HepG2 (cell line): ENCODE results near the gene DHRS7. TPM values are rescaled to one million over a fixed set of nuclear protein-coding genes. Genes with fewer than 3 reads are reported as not detected.

ENCODE experiments used
- ATAC-seq: fragments of 200-7000 bp; cut with Tn5 transposase; 3 replicates; pipeline ENCODE4 v1.9.1; 2020; ENCODE audit warnings: mild to moderate bottlenecking, moderate library complexity
- BruUV-seq: library from RNA; stranded (reverse); fragments of 400-500 nt; replicated peaks from 2 replicates; lab custom pipeline; 2021; lab: Mats Ljungman, UMichigan
- CTCF ChIA-PET: fragments of 300-600 bp; formaldehyde crosslinking; extraction: SDS; loops from one replicate; lab custom pipeline; 2021; ENCODE audit warnings: low total read pairs, inconsistent platforms, low intra/inter-chr PET ratio; lab: Yijun Ruan, JAX
- POLR2A ChIA-PET: fragments of 350-600 bp; sonication (Branson Sonifier 250); formaldehyde crosslinking; loops from one replicate; lab custom pipeline; 2020; ENCODE audit warnings: antibody characterized with exemption, inconsistent platforms; lab: Yijun Ruan, JAX
- DNase-seq: peaks from one replicate; pipeline ENCODE4 v3.0.0-alpha.2; 2015; ENCODE audit warnings: low spot score
- FAIRE-seq: peaks from 3 replicates; lab custom pipeline; 2011; peaks lifted over from hg19 to GRCh38; lab: Jason Lieb, UNC
- H2AFZ ChIP-seq: one replicate; pipeline ENCODE4 v1.6.1; 2011; ENCODE audit warnings: low read length, inconsistent platforms
- H3K27ac ChIP-seq: fragments of 300-600 bp; 3 replicates; pipeline ENCODE4 v1.8.0; 2011; ENCODE audit warnings: mixed run types, mild to moderate bottlenecking, mixed read lengths, low read length, inconsistent platforms; ENCODE audit not compliant: insufficient read depth; ENCODE audit errors: extremely low read length
- H3K27me3 ChIP-seq, 2 experiments: fragments of 200-600 bp in 1 of 2; 2 replicates in 1 of 2; 3 replicates in 1 of 2; pipeline versions ENCODE4 v1.6.0 to v1.8.0; 2011; ENCODE audit warnings: low read length in 2 of 2, mild to moderate bottlenecking in 2 of 2, moderate library complexity in 2 of 2, inconsistent platforms in 1 of 2; ENCODE audit not compliant: insufficient read depth in 2 of 2, control insufficient read depth in 1 of 2
- H3K36me3 ChIP-seq, 2 experiments: fragments of 200-600 bp in 1 of 2; replicated peaks in 1 of 2; 2 replicates in 1 of 2; 3 replicates in 1 of 2; pipeline versions ENCODE4 v1.5.1 to v1.8.0; 2011; ENCODE audit warnings: low read length in 2 of 2, inconsistent platforms in 1 of 2; ENCODE audit not compliant: insufficient read depth in 2 of 2, control insufficient read depth in 1 of 2
- H3K4me1 ChIP-seq: 2 replicates; pipeline ENCODE4 v1.5.1; 2012; ENCODE audit warnings: low read length, inconsistent platforms; ENCODE audit not compliant: insufficient read depth
- H3K4me2 ChIP-seq: 2 replicates; pipeline ENCODE4 v1.6.0; 2011; ENCODE audit warnings: low read depth, low read length, inconsistent platforms
- H3K4me3 ChIP-seq, 3 experiments: fragments of 200-600 bp in 1 of 3; sonication (generic), shearing (Covaris generic) in 1 of 3; replicated peaks in 1 of 3; 2 replicates each; pipeline ENCODE4 v1.5.1; 2011 to 2016; ENCODE audit warnings: low read length in 3 of 3, inconsistent platforms in 2 of 3, low read depth in 2 of 3, mild to moderate bottlenecking in 2 of 3, control low read depth in 1 of 3, mixed read lengths in 1 of 3; ENCODE audit not compliant: insufficient read depth in 1 of 3
- H3K79me2 ChIP-seq: one replicate; pipeline ENCODE4 v1.6.1; 2011; ENCODE audit warnings: low read length, inconsistent platforms; ENCODE audit not compliant: insufficient read depth
- H3K9ac ChIP-seq: 2 replicates; pipeline ENCODE4 v1.6.0; 2011; ENCODE audit warnings: mild to moderate bottlenecking, low read depth, low read length, inconsistent platforms; ENCODE audit not compliant: insufficient read depth
- H3K9me3 ChIP-seq: 2 replicates; pipeline ENCODE4 v1.5.1; 2012; ENCODE audit warnings: mild to moderate bottlenecking, low read length
- H4K20me1 ChIP-seq: 2 replicates; pipeline ENCODE4 v1.6.0; 2011; ENCODE audit warnings: inconsistent platforms, mild to moderate bottlenecking, low read length, moderate library complexity; ENCODE audit not compliant: insufficient read depth
- AFF4 ChIP-seq: sonication (generic); formaldehyde crosslinking; IDR thresholded peaks from 2 replicates; pipeline ENCODE4 v1.4.0; 2020; ENCODE audit warnings: missing genetic modification reagents
- GFI1 ChIP-seq: sonication (generic); formaldehyde crosslinking; IDR thresholded peaks from 2 replicates; pipeline ENCODE4 v1.5.0; 2020; ENCODE audit warnings: missing genetic modification reagents, mild to moderate bottlenecking, borderline replicate concordance
- MTA3 ChIP-seq: sonication (generic); formaldehyde crosslinking; IDR thresholded peaks from 2 replicates; pipeline ENCODE4 v1.4.0; 2020; ENCODE audit warnings: missing genetic modification reagents
- SAP130 ChIP-seq: IDR thresholded peaks from 2 replicates; pipeline ENCODE4 v1.6.1; 2016; ENCODE audit warnings: low read depth
- ZFP62 ChIP-seq: sonication (generic); formaldehyde crosslinking; IDR thresholded peaks from 2 replicates; pipeline ENCODE4 v1.4.0; 2020; ENCODE audit warnings: missing genetic modification reagents
- WGBS: methylation state at CpG from one replicate; pipeline ENCODE4 v1.1.6; 2017; ENCODE audit warnings: low lambda C conversion rate; 5-methylcytosine and 5-hydroxymethylcytosine counted together
- in situ Hi-C: cut with HindIII; loops from 2 replicates; pipeline ENCODE4 v1.10.0; 2017; ENCODE audit warnings: low pct_unique_long_range_greater_than_20kb; ENCODE audit not compliant: extremely low pct_ligation_motif_present
- intact Hi-C: fragments of 100-400 bp; cut with micrococcal nuclease; formaldehyde crosslinking; loops from one replicate; pipeline ENCODE4 v1.10.0; 2022; ENCODE audit not compliant: unreplicated experiment
- polyA plus RNA-seq, 8 experiments: library from polyadenylated mRNA; depleted of rRNA in 3 of 8; stranded (reverse) in 7 of 8; unstranded in 1 of 8; fragments of >200 nt; fragmentation: Illumina TruSeq in 4 of 8; extraction: Trizol in 4 of 8; gene quantifications; 2 replicates each; pipeline versions ENCODE4 v1.2.1 to v1.2.3, GENCODE V29; 2011 to 2016; ENCODE audit warnings: low read depth in 4 of 8, missing spikeins in 1 of 8, mixed read lengths in 1 of 8; ENCODE audit not compliant: insufficient read depth in 1 of 8
- total RNA-seq, 5 experiments: library from RNA; depleted of rRNA; stranded (reverse); fragments of >200 nt; fragmentation: Illumina TruSeq; extraction: Trizol; gene quantifications; 2 replicates each; pipeline ENCODE4 v1.2.3, GENCODE V29; 2016; ENCODE audit warnings: low read depth in 1 of 5

The DHRS7 gene
- total and polyA plus RNA-seq, 2 of the 13 experiments (the other 11 are each of a cell fraction or from before 2014, with no cell fraction given) = 20.8 to 44.4 TPM

DNA sequence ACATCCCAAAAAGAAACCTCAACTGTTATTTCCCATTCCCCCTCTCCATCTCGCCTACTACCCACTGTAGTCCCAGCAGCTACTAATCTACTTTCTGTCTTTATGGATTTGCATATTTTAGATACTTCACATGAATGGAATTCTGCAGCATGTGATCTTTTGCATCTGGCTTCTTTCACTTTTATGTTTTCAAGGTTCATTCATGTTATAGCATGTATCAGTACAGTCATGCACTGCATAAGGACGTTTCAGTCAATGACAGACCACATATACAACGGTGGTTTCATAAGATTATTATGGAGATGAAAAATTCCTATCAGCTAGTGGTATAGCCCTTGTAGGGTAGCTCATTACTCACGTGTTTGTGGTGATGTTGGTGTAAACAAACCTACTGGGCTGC lies 49.0 kb downstream of the DHRS7 start (continued):
- TF ChIP-seq AFF4 (no peak), ZFP62 (no peak), SAP130 (no peak)

DNA sequence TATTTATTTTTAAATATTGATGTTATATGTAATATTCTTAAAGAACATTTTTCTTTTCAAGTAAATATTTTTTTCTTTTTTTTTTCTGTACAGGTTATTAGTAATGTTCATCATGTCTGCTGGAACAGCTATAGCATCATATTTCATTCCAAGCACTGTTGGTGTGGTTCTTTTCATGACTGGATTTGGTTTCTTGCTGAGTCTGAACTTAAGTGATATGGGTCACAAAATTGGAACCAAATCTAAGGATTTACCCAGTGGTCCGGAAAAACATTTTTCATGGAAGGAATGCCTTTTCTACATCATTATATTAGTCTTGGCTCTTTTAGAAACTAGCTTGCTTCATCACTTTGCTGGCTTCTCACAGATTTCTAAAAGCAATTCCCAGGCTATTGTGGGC lies 50.3 kb downstream of the DHRS7 start:
- Histone ChIP-seq H3K4me3 (no peak overlapping the region), H3K27me3 (no peaks in the 10 kb centered on the region), H3K36me3 (peaks cover under 1 to 41% of the 10 kb centered on the region in 2 experiments), H3K27ac (no peak overlapping the region), H3K4me1 (no peaks in the 10 kb centered on the region), H3K79me2 (peaks cover 7% of the 10 kb centered on the region), H4K20me1 (no peaks in the 10 kb centered on the region), H3K9ac (no peak overlapping the region), H3K4me2 (no peak overlapping the region), H3K9me3 (no peaks in the 10 kb centered on the region), H2AFZ (no peak overlapping the region)
- intact Hi-C loops = no loop called here
- DNase-seq (no peak), ATAC-seq (no peak), FAIRE-seq (no peak)
- no TSS peak for BruUV-seq
- CTCF ChIA-PET = no interaction called here
- in situ Hi-C loops = no loop called here
- TF ChIP-seq MTA3 (CRISPR knock-in tag) = no peak
- no peak for TF ChIP-seq GFI1 (CRISPR knock-in tag)
- whole genome bisulfite sequencing = 0% methylated on average over 1 of the region's 1 CpG
- POLR2A ChIA-PET = no interaction called here
